Effector memory CD4-positive, alpha-beta T cell (primary cell): ENCODE data around the gene KHDRBS2.

Experiments
- DNase-seq, 3 donors: peaks; one replicate each; pipeline ENCODE4 v3.0.0-alpha.2; 2020
- H3K27ac ChIP-seq: 2 replicates; pipeline ENCODE4 v1.7.0; 2013; ENCODE audit warnings: mild to moderate bottlenecking, low read length, moderate library complexity; ENCODE audit not compliant: insufficient read depth, poor library complexity, severe bottlenecking
- H3K27me3 ChIP-seq: replicated peaks from 2 replicates; pipeline ENCODE4 v1.7.0; 2013; ENCODE audit warnings: mild to moderate bottlenecking, low read length; ENCODE audit not compliant: insufficient read depth, control insufficient read depth, poor library complexity, severe bottlenecking
- H3K36me3 ChIP-seq: 2 replicates; pipeline ENCODE4 v1.7.0; 2013; ENCODE audit warnings: mild to moderate bottlenecking, low read length, moderate library complexity; ENCODE audit not compliant: control insufficient read depth, insufficient read depth
- H3K4me1 ChIP-seq: 2 replicates; pipeline ENCODE4 v1.7.0; 2013; ENCODE audit warnings: low read length, mild to moderate bottlenecking; ENCODE audit not compliant: control insufficient read depth, insufficient read depth, poor library complexity, severe bottlenecking
- H3K4me3 ChIP-seq: 2 replicates; pipeline ENCODE4 v1.7.0; 2013; ENCODE audit warnings: low read length, low read depth, mild to moderate bottlenecking; ENCODE audit not compliant: insufficient read depth, poor library complexity, severe bottlenecking
- H3K9me3 ChIP-seq: 2 replicates; pipeline ENCODE4 v1.7.0; 2013; ENCODE audit warnings: mild to moderate bottlenecking, low read length, moderate library complexity; ENCODE audit not compliant: control insufficient read depth

KHDRBS2 gene

GRCh38 chr6:62202078-62202477 is 83.9 kb downstream of the KHDRBS2 start:
- H3K9me3 ChIP-seq: no peaks in the 10 kb centered on the region
- no peak overlapping the region for H3K27ac ChIP-seq
- H3K36me3 ChIP-seq: no peaks in the 10 kb centered on the region
- no peak overlapping the region for H3K4me3 ChIP-seq
- no peaks in the 10 kb centered on the region for H3K4me1 ChIP-seq
- no peak for DNase-seq
- H3K27me3 ChIP-seq: no peaks in the 10 kb centered on the region

GRCh38 chr6:62192593-62192992 is 93.4 kb downstream of the KHDRBS2 start:
- Histone ChIP-seq H3K36me3 (no peaks in the 10 kb centered on the region), H3K9me3 (no peaks in the 10 kb centered on the region), H3K27me3 (no peaks in the 10 kb centered on the region), H3K27ac (no peak overlapping the region), H3K4me3 (no peak overlapping the region), H3K4me1 (no peaks in the 10 kb centered on the region)
- no peak for DNase-seq

GRCh38 chr6:62175195-62175594 is 110.8 kb downstream of the KHDRBS2 start:
- H3K4me1 ChIP-seq: no peaks in the 10 kb centered on the region
- H3K27ac ChIP-seq: no peak overlapping the region
- no peak for DNase-seq
- no peaks in the 10 kb centered on the region for H3K9me3 ChIP-seq
- no peak overlapping the region for H3K4me3 ChIP-seq
- no peaks in the 10 kb centered on the region for H3K36me3 ChIP-seq
- H3K27me3 ChIP-seq: no peaks in the 10 kb centered on the region

GRCh38 chr6:62174548-62174947 is 111.5 kb downstream of the KHDRBS2 start:
- Histone ChIP-seq H3K4me1 (no peaks in the 10 kb centered on the region), H3K27ac (no peak overlapping the region), H3K36me3 (no peaks in the 10 kb centered on the region), H3K9me3 (no peaks in the 10 kb centered on the region), H3K27me3 (no peaks in the 10 kb centered on the region), H3K4me3 (no peak overlapping the region)
- no peak for DNase-seq

- H3K36me3 ChIP-seq: no peaks in the 10 kb centered on the region
- H3K4me1 ChIP-seq: no peaks in the 10 kb centered on the region
- no peaks in the 10 kb centered on the region for H3K9me3 ChIP-seq
- no peak overlapping the region for H3K27ac ChIP-seq
- no peak for DNase-seq
- H3K4me3 ChIP-seq: no peak overlapping the region
- no peaks in the 10 kb centered on the region for H3K27me3 ChIP-seq
Observed at GRCh38 chr6:62167736-62168135, 118.3 kb downstream of the KHDRBS2 start.

GRCh38 chr6:62162858-62163257 is 123.2 kb downstream of the KHDRBS2 start:
- DNase-seq: no peak
- H3K36me3 ChIP-seq: no peaks in the 10 kb centered on the region
- no peaks in the 10 kb centered on the region for H3K9me3 ChIP-seq
- no peaks in the 10 kb centered on the region for H3K4me1 ChIP-seq
- H3K27ac ChIP-seq: no peak overlapping the region
- no peaks in the 10 kb centered on the region for H3K27me3 ChIP-seq
- no peak overlapping the region for H3K4me3 ChIP-seq

GRCh38 chr6:62152796-62153195 is 133.2 kb downstream of the KHDRBS2 start:
- Histone ChIP-seq H3K9me3 (no peaks in the 10 kb centered on the region), H3K36me3 (no peaks in the 10 kb centered on the region), H3K27ac (no peak overlapping the region), H3K27me3 (no peaks in the 10 kb centered on the region), H3K4me3 (no peak overlapping the region), H3K4me1 (no peaks in the 10 kb centered on the region)
- DNase-seq: no peak

GRCh38 chr6:62150048-62150663 is 135.9 kb downstream of the KHDRBS2 start:
- Histone ChIP-seq H3K27ac (no peak overlapping the region), H3K36me3 (no peaks in the 10 kb centered on the region), H3K27me3 (no peaks in the 10 kb centered on the region), H3K4me1 (no peaks in the 10 kb centered on the region), H3K4me3 (no peak overlapping the region), H3K9me3 (no peaks in the 10 kb centered on the region)
- DNase-seq: no peak

- H3K27ac ChIP-seq: no peak overlapping the region
- no peak overlapping the region for H3K4me3 ChIP-seq
- H3K36me3 ChIP-seq: no peaks in the 10 kb centered on the region
- no peaks in the 10 kb centered on the region for H3K27me3 ChIP-seq
- no peaks in the 10 kb centered on the region for H3K4me1 ChIP-seq
- H3K9me3 ChIP-seq: no peaks in the 10 kb centered on the region
- no peak for DNase-seq
Observed at GRCh38 chr6:62146954-62147853, 138.8 kb downstream of the KHDRBS2 start.

GRCh38 chr6:62129127-62129526 is 156.9 kb downstream of the KHDRBS2 start:
- H3K27me3 ChIP-seq: no peaks in the 10 kb centered on the region
- no peaks in the 10 kb centered on the region for H3K36me3 ChIP-seq
- no peak for DNase-seq
- H3K9me3 ChIP-seq: no peaks in the 10 kb centered on the region
- no peak overlapping the region for H3K4me3 ChIP-seq
- H3K27ac ChIP-seq: no peak overlapping the region
- no peaks in the 10 kb centered on the region for H3K4me1 ChIP-seq
